Panc1 (cell line): ENCODE data around the gene INPP1. TPM values are rescaled to one million over a fixed set of nuclear protein-coding genes. Genes with fewer than 3 reads are reported as not detected.
A peak's percentile ranks its signal among the peaks of the same experiment; 100 is the strongest.

Experiments
- ATAC-seq: fragments of 200-7000 bp; cut with Tn5 transposase; 2 replicates; pipeline ENCODE4 v1.9.1; 2020; ENCODE audit warnings: mild to moderate bottlenecking, moderate library complexity
- BruUV-seq: library from RNA; stranded (reverse); fragments of 400-500 nt; replicated peaks from 2 replicates; lab custom pipeline; 2021; lab: Mats Ljungman, UMichigan
- CTCF ChIA-PET: fragments of 300-600 bp; sonication (Branson Sonifier 250); formaldehyde crosslinking; loops from one replicate; lab custom pipeline; 2022; ENCODE audit warnings: antibody characterized with exemption; lab: Charles Lee
- POLR2A ChIA-PET: fragments of 300-600 bp; sonication (Branson Sonifier 250); formaldehyde crosslinking; loops from one replicate; lab custom pipeline; 2022; ENCODE audit warnings: antibody characterized with exemption; lab: Charles Lee
- DNase-seq: peaks from one replicate; pipeline ENCODE4 v3.0.0-alpha.2; 2010; ENCODE audit warnings: low read depth, low spot score
- H3K27ac ChIP-seq: 2 replicates; pipeline ENCODE4 v1.5.1; 2011; ENCODE audit warnings: mild to moderate bottlenecking, low read length, inconsistent platforms
- H3K27me3 ChIP-seq: fragments of 200-500 bp; sonication (Bioruptor generic); 2 replicates; pipeline ENCODE4 v1.6.0; 2014; ENCODE audit warnings: low read length, inconsistent platforms; ENCODE audit not compliant: control insufficient read depth, insufficient read depth
- H3K36me3 ChIP-seq: fragments of 200-500 bp; sonication (Bioruptor generic); 2 replicates; pipeline ENCODE4 v1.5.1; 2014; ENCODE audit warnings: inconsistent platforms, mild to moderate bottlenecking, low read length, moderate library complexity; ENCODE audit not compliant: control insufficient read depth, insufficient read depth
- H3K4me1 ChIP-seq: 2 replicates; pipeline ENCODE4 v1.5.1; 2011; ENCODE audit warnings: inconsistent platforms, mild to moderate bottlenecking, low read length, moderate library complexity; ENCODE audit not compliant: control insufficient read depth, insufficient read depth
- H3K4me3 ChIP-seq, 2 experiments: 2 replicates each; pipeline ENCODE4 v1.5.1; 2011 to 2012; ENCODE audit warnings: low read depth in 2 of 2, low read length in 2 of 2, mild to moderate bottlenecking in 2 of 2, inconsistent platforms in 1 of 2, moderate library complexity in 1 of 2
- H3K9me3 ChIP-seq: fragments of 200-500 bp; sonication (Bioruptor generic); 2 replicates; pipeline ENCODE4 v1.5.1; 2014; ENCODE audit warnings: low read depth, mild to moderate bottlenecking, inconsistent platforms, low read length, moderate library complexity; ENCODE audit not compliant: control insufficient read depth, insufficient read depth
- POLR2AphosphoS5 ChIP-seq: IDR thresholded peaks from 2 replicates; pipeline ENCODE4 v1.6.1; 2012; ENCODE audit warnings: mild to moderate bottlenecking, low read depth, low read length, moderate library complexity
- SIN3A ChIP-seq: IDR thresholded peaks from 2 replicates; pipeline ENCODE4 v1.6.1; 2012; ENCODE audit warnings: low read depth, mild to moderate bottlenecking, low read length, moderate library complexity, borderline replicate concordance; ENCODE audit not compliant: insufficient read depth
- TCF7L2 ChIP-seq: IDR thresholded peaks from 2 replicates; pipeline ENCODE4 v1.6.1; 2011; ENCODE audit warnings: mild to moderate bottlenecking, low read depth, low read length, inconsistent platforms
- in situ Hi-C: cut with HindIII; loops from 2 replicates; pipeline ENCODE4 v1.10.0; 2016; ENCODE audit warnings: low sequenced_read_pairs, low pct_unique_long_range_greater_than_20kb
- intact Hi-C: fragments of 100-400 bp; cut with micrococcal nuclease; formaldehyde crosslinking; loops from one replicate; pipeline ENCODE4 v1.10.0; 2022; ENCODE audit not compliant: unreplicated experiment
- total RNA-seq: library from RNA; stranded (reverse); gene quantifications from one replicate; pipeline ENCODE4 v1.2.1, GENCODE V29; 2021; ENCODE audit not compliant: unreplicated experiment
- TF ChIP-seq, protein P1 (sequence below), 2 experiments: IDR thresholded peaks; 2 replicates each; pipeline ENCODE4 v1.6.1; 2011 to 2012; ENCODE audit warnings: low read depth in 2 of 2, control low read depth in 1 of 2, low read length in 1 of 2, mild to moderate bottlenecking in 1 of 2, moderate library complexity in 1 of 2; ENCODE audit not compliant: insufficient read depth in 1 of 2
- TF ChIP-seq, protein P2 (sequence below): fragments of 450-650 bp; IDR thresholded peaks from 2 replicates; pipeline ENCODE4 v1.5.1; 2017; ENCODE audit warnings: mild to moderate bottlenecking

Gene INPP1
- total RNA-seq, 1 experiment from 2014 or later: 10.8 TPM

DNA sequence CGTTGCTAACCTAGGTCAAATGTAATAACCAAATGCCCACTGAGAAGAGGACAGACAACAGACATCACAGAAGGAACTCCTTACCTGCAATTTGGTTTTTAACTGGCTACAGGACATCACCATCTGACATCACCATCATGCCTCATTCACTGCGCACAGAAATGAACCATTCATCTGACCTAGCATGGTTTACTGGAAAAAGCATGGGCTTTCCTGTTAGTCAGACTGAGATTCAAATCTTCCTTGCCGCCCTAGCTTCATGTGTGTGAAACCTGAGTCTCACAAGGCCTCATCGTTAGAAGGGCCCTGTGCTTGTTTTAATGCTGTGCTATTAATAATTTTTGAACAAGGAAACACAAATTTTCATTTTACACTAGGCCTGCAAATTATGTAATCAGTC lies 22.7 kb upstream of the INPP1 start:
- Histone ChIP-seq H3K36me3 (no peaks in the 10 kb centered on the region), H3K4me1 (peaks cover 19% of the 10 kb centered on the region), H3K27ac (peak overlapping the region; percentile 93), H3K9me3 (no peaks in the 10 kb centered on the region), H3K27me3 (no peaks in the 10 kb centered on the region), H3K4me3 (no peak overlapping the region)
- intact Hi-C loops: no loop called here
- TF ChIP-seq TCF7L2 (no peak), SIN3A (no peak), POLR2AphosphoS5 (no peak)
- TF ChIP-seq, protein P1, sequence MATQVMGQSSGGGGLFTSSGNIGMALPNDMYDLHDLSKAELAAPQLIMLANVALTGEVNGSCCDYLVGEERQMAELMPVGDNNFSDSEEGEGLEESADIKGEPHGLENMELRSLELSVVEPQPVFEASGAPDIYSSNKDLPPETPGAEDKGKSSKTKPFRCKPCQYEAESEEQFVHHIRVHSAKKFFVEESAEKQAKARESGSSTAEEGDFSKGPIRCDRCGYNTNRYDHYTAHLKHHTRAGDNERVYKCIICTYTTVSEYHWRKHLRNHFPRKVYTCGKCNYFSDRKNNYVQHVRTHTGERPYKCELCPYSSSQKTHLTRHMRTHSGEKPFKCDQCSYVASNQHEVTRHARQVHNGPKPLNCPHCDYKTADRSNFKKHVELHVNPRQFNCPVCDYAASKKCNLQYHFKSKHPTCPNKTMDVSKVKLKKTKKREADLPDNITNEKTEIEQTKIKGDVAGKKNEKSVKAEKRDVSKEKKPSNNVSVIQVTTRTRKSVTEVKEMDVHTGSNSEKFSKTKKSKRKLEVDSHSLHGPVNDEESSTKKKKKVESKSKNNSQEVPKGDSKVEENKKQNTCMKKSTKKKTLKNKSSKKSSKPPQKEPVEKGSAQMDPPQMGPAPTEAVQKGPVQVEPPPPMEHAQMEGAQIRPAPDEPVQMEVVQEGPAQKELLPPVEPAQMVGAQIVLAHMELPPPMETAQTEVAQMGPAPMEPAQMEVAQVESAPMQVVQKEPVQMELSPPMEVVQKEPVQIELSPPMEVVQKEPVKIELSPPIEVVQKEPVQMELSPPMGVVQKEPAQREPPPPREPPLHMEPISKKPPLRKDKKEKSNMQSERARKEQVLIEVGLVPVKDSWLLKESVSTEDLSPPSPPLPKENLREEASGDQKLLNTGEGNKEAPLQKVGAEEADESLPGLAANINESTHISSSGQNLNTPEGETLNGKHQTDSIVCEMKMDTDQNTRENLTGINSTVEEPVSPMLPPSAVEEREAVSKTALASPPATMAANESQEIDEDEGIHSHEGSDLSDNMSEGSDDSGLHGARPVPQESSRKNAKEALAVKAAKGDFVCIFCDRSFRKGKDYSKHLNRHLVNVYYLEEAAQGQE (IDR thresholded peaks at IDR 0.05; ENCODE audit: insufficient read depth in 1 of 2, low read depth in 2 of 2, low read length in 1 of 2): no peak
- TF ChIP-seq, protein P2, sequence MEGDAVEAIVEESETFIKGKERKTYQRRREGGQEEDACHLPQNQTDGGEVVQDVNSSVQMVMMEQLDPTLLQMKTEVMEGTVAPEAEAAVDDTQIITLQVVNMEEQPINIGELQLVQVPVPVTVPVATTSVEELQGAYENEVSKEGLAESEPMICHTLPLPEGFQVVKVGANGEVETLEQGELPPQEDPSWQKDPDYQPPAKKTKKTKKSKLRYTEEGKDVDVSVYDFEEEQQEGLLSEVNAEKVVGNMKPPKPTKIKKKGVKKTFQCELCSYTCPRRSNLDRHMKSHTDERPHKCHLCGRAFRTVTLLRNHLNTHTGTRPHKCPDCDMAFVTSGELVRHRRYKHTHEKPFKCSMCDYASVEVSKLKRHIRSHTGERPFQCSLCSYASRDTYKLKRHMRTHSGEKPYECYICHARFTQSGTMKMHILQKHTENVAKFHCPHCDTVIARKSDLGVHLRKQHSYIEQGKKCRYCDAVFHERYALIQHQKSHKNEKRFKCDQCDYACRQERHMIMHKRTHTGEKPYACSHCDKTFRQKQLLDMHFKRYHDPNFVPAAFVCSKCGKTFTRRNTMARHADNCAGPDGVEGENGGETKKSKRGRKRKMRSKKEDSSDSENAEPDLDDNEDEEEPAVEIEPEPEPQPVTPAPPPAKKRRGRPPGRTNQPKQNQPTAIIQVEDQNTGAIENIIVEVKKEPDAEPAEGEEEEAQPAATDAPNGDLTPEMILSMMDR: no peak
- BruUV-seq: no TSS peak
- DNase-seq (no peak), ATAC-seq (no peak)
- CTCF ChIA-PET: no interaction called here
- POLR2A ChIA-PET: no interaction called here
- in situ Hi-C loops: no loop called here

DNA sequence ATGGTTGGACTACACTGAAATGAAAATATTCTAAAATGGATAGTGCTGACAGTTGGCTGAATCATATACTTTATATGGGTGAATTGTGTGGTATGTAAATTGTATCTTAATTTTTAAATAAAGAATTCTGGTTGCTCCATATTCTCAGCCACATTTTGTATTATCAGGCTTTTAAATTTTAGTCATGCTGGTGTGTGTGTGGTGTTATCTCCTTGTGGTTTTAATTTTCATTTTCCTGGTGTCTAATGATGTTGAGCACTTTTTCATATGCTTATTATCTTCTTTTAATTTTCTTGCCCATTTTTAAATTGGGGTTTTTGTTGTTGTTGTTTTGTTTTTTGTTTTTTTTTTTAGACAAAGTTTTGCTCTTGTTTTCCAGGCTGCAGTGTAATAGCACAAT lies 20.0 kb upstream of the INPP1 start:
- ChIA-PET POLR2A (no interaction called here), CTCF (no interaction called here)
- intact Hi-C loops: no loop called here

More for the DNA sequence above, 20.0 kb upstream of the INPP1 start:
- BruUV-seq: no TSS peak
- ATAC-seq (no peak), DNase-seq (no peak)
- Histone ChIP-seq H3K4me3 (no peak overlapping the region), H3K27ac (no peak overlapping the region), H3K4me1 (peaks cover 11% of the 10 kb centered on the region), H3K27me3 (no peaks in the 10 kb centered on the region), H3K36me3 (no peaks in the 10 kb centered on the region), H3K9me3 (no peaks in the 10 kb centered on the region)
- TF ChIP-seq TCF7L2 (no peak), POLR2AphosphoS5 (no peak)
- TF ChIP-seq, protein P2: no peak
- TF ChIP-seq, protein P1 (IDR thresholded peaks at IDR 0.05; ENCODE audit: insufficient read depth in 1 of 2, low read depth in 2 of 2, low read length in 1 of 2): no peak
- in situ Hi-C loops: no loop called here
